RWPE2 (cell line): ENCODE results near the gene UBE2E1.
A peak's percentile ranks its signal among the peaks of the same experiment; 100 is the strongest.
"Not testable (repeated sequence)": the region's sequence is repeated elsewhere in the genome, so short reads cannot be mapped to it uniquely, and the experiment has no call there.

Experiments
- ATAC-seq: fragments of 200-7000 bp; cut with Tn5 transposase; 3 replicates; pipeline ENCODE4 v1.9.1; 2021; ENCODE audit warnings: low read depth
- DNase-seq: peaks from one replicate; pipeline ENCODE4 v3.0.0-alpha.2; 2020; ENCODE audit warnings: low spot score
- H3K27ac ChIP-seq: fragments of 450-650 bp; 2 replicates; pipeline ENCODE4 v1.5.1; 2017; ENCODE audit warnings: mild to moderate bottlenecking; ENCODE audit not compliant: poor library complexity, severe bottlenecking
- H3K27me3 ChIP-seq: fragments of 250-450 bp; sonication (Bioruptor Pico); 2 replicates; pipeline ENCODE4 v1.5.1; 2021; ENCODE audit warnings: mild to moderate bottlenecking, moderate library complexity; ENCODE audit not compliant: insufficient read depth, poor library complexity, severe bottlenecking
- H3K36me3 ChIP-seq: fragments of 250-450 bp; sonication (Bioruptor Pico); 2 replicates; pipeline ENCODE4 v1.5.1; 2020; ENCODE audit warnings: low read depth, mild to moderate bottlenecking, moderate library complexity
- H3K4me1 ChIP-seq: fragments of 250-450 bp; sonication (Bioruptor Pico); 2 replicates; pipeline ENCODE4 v1.5.1; 2021; ENCODE audit warnings: mild to moderate bottlenecking, moderate library complexity; ENCODE audit not compliant: insufficient read depth, poor library complexity, severe bottlenecking
- H3K4me3 ChIP-seq: fragments of 250-450 bp; sonication (Bioruptor Pico); 2 replicates; pipeline ENCODE4 v1.5.1; 2021; ENCODE audit warnings: mild to moderate bottlenecking, moderate library complexity; ENCODE audit not compliant: severe bottlenecking
- H3K9me3 ChIP-seq: fragments of 250-450 bp; sonication (Bioruptor Pico); 2 replicates; pipeline ENCODE4 v1.5.1; 2021; ENCODE audit warnings: mild to moderate bottlenecking, moderate library complexity; ENCODE audit not compliant: severe bottlenecking
- CTCF ChIP-seq: fragments of 450-650 bp; IDR thresholded peaks from one replicate; pipeline ENCODE4 v1.5.1; 2017; ENCODE audit warnings: mild to moderate bottlenecking, moderate library complexity; ENCODE audit not compliant: poor library complexity, severe bottlenecking

UBE2E1 gene

GRCh38 chr3:23845326-23846216, 39.8 kb downstream of the UBE2E1 start:
- TF ChIP-seq CTCF, result no peak
- H3K4me3 ChIP-seq, result no peak overlapping the region
- H3K27ac ChIP-seq, result no peak overlapping the region
- H3K9me3 ChIP-seq, result no peaks in the 10 kb centered on the region
- ATAC-seq (no peak), DNase-seq (no peak)
- no peaks in the 10 kb centered on the region for H3K4me1 ChIP-seq
- no peaks in the 10 kb centered on the region for H3K36me3 ChIP-seq
- H3K27me3 ChIP-seq, result no peaks in the 10 kb centered on the region

DNA sequence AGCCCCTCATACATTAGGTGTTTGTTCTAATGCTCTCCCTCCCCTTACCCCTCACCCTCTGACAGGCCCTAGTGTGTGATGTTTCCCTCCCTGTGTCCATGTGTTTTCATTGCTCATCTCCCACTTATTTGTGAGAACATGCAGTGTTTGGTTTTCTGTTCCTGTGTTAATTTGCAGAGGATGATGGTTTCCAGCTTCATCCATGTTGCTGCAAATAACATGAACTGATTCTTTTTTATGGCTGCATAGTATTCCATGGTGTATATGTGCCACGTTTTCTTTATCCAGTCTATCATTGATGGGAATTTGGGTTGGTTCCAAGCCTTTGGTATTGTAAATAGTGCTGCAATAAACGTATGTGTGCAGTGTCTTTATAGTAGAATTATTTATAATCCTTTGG, 43.7 kb downstream of the UBE2E1 start:
- not testable (repeated sequence) for H3K27ac ChIP-seq, H3K4me3 ChIP-seq, DNase-seq, H3K36me3 ChIP-seq, H3K4me1 ChIP-seq, H3K27me3 ChIP-seq, ATAC-seq, H3K9me3 ChIP-seq

GRCh38 chr3:23856286-23856685, 50.5 kb downstream of the UBE2E1 start:
- Histone ChIP-seq H3K27ac (no peak overlapping the region), H3K9me3 (no peaks in the 10 kb centered on the region), H3K4me3 (no peak overlapping the region), H3K27me3 (no peaks in the 10 kb centered on the region), H3K4me1 (peaks cover 12% of the 10 kb centered on the region), H3K36me3 (no peaks in the 10 kb centered on the region)
- TF ChIP-seq CTCF, result no peak
- ATAC-seq (no peak), DNase-seq (no peak)

GRCh38 chr3:23859012-23859743, 53.4 kb downstream of the UBE2E1 start:
- Histone ChIP-seq H3K36me3 (0 out of 2 replicates have a peak, but pooled peaks cover under 1% of the 10 kb centered on the region), H3K27me3 (no peaks in the 10 kb centered on the region), H3K9me3 (no peaks in the 10 kb centered on the region), H3K27ac (no peak overlapping the region), H3K4me3 (no peak overlapping the region), H3K4me1 (peaks cover 12% of the 10 kb centered on the region)
- no peak for TF ChIP-seq CTCF
- peak; percentile 88 for ATAC-seq
- no peak for DNase-seq

- no peaks in the 10 kb centered on the region for H3K9me3 ChIP-seq
- ATAC-seq, result no peak
- no peak overlapping the region for H3K27ac ChIP-seq
- no peak for TF ChIP-seq CTCF
- peaks cover 6% of the 10 kb centered on the region; the same call in 1 of the 2 replicates for H3K36me3 ChIP-seq
- no peak overlapping the region for H3K4me3 ChIP-seq
- H3K27me3 ChIP-seq, result no peaks in the 10 kb centered on the region
- DNase-seq, result no peak
- H3K4me1 ChIP-seq, result peaks cover 12% of the 10 kb centered on the region
Observed at GRCh38 chr3:23859839-23860382, 54.2 kb downstream of the UBE2E1 start.
